ENCODE results near the gene DGKD.
A peak's percentile ranks its signal among the peaks of the same experiment; 100 is the strongest.

DGKD gene

DNA sequence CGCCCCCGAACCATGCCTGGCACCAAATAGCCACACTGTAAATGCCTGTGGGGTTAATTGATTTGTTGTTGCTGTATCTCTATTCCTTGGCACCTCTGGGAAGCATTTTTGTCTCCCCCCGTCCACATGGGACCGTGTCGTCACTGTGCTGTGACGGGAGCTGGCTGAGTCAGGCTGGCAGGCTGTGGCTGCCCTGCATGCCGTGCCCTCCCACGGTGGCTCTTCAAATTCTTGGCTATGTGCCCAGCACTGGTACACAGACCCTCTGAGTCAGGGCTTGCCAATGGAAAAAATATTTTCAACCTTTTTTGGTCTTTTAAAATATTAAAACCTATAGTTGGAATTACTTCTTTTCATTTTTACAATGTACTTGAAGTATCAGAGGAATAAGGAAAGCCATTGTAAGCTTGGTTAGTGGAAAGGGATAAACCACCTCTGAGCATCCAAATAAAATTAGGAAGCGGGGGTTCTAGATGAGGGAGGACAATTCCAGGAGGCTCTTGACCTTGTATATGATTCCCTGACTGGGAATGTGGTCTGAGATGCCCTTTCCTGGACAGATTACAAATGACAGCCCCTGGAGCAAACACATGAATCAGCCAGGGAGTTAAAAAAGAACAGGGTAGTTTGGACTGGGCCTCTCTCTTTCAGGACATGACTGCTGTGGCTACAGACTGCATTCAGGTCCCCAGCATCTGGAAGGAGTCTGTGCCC is 59.4 kb downstream of the DGKD start:
- Histone ChIP-seq H3K4me1 (ENCODE audit: control extremely low read depth in 1 of 4, control insufficient read depth in 4 of 4, insufficient read depth in 4 of 4, low read length in 3 of 4) (peaks cover 5 to 33% (median 21%) of the 10 kb centered on the region in 4 experiments), H3K27me3 (replicated peaks in 2 of 5; ENCODE audit: control insufficient read depth in 4 of 5, insufficient read depth in 5 of 5, low read length in 4 of 5) (no peaks in the 10 kb centered on the region), H3K9me3 (ENCODE audit: control extremely low read depth in 1 of 5, control insufficient read depth in 4 of 5, insufficient read depth in 2 of 5, low read depth in 1 of 5, low read length in 4 of 5) (peaks cover 0 to 9% (median 4%) of the 10 kb centered on the region in 5 experiments), H3K27ac (ENCODE audit: insufficient read depth in 1 of 2, low read depth in 1 of 2, low read length in 2 of 2, poor library complexity in 1 of 2, severe bottlenecking in 2 of 2) (no peak overlapping the region), H3K36me3 (ENCODE audit: control insufficient read depth in 4 of 4, insufficient read depth in 4 of 4, low read length in 3 of 4) (peaks cover 0 to 19% (median 7%) of the 10 kb centered on the region in 4 experiments), H3K4me3 (ENCODE audit: control insufficient read depth in 1 of 7, extremely low read depth in 1 of 7, insufficient read depth in 4 of 7, low read depth in 2 of 7, low read length in 6 of 7) (no peak overlapping the region)
- POLR2A ChIA-PET = no interaction called here
- CTCF ChIA-PET = interaction anchor here (1.0 to 10.2 kb wide), 2 partner anchors 10 to 30 kb away, joined by 3 to 78 read pairs; no protein-coding TSS in a partner anchor
- 50% methylated on average over 7 of the region's 9 CpGs for WGBS (ENCODE audit: insufficient coverage)
- peak; percentile 72 to 88 (median 88) for DNase-seq

DNA sequence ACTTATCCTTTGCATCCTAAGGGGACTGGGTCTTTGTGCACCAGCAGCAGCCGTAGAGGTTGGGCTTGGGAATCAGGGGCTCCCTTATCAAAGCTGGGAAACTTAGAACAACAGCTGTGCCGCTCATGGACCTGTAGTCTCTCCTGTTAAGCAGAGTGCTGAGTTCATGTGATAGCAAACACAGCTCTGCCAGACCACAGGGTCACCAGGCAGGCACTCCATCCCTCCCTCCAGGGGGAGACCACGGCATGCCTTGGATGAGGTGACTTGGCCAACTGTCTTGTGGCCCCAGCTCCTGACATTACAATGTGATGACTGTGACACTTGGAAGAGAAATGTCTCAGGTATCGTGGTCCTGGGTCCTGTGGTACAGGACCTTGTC is 60.0 kb downstream of the DGKD start:
- peaks cover 8 to 37% (median 24%) of the 10 kb centered on the region in 4 experiments for H3K4me1 ChIP-seq (ENCODE audit: control extremely low read depth in 1 of 4, control insufficient read depth in 4 of 4, insufficient read depth in 4 of 4, low read length in 3 of 4)
- CTCF ChIA-PET = interaction anchor here (10.2 kb wide), 1 partner anchor 10 kb away, joined by 78 read pairs; no protein-coding TSS in a partner anchor
- DNase-seq = no peak

DNA sequence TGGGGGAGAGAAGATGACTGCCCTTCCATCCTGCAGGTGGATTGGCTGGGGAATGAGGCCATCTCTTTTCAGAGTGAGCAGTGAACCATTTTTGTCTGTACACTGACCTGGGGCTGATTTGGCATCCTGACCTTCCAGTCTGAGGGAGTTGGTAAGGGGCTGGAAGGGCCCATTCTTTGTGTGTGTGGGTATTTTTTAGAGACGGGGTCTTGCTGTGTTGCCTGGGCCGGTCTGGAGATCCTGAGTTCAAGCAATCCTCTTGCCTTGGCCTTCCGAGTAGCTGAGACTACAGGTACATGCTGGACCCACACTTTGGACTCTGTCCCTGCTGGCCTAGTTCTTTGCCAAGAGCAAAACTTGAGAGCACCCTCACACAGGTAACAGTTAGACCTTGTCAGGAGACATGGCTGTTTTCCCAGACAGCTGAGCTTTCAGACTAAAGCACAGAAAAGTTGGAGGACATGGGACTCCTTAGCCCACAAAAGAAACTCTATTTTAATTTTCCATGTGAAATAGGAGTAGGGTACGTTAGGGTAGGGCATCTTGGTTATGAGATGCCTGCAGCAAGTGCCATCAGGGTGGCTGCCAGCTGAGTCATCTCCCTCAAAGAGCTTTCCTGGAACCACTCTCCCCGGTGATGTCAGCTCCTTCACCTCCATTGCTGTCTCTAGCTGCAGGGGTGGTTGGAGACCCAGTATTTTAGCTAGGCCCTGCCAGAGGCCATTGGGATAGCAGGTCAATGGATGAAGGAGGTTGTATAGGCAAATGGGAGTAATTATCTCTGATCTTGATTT is 60.7 kb downstream of the DGKD start:
- H3K4me3 ChIP-seq (ENCODE audit: control insufficient read depth in 1 of 7, extremely low read depth in 1 of 7, insufficient read depth in 4 of 7, low read depth in 2 of 7, low read length in 6 of 7) = no peak overlapping the region
- CTCF ChIA-PET = interaction anchor here (1.0 to 10.2 kb wide), 2 partner anchors 10 to 11 kb away, joined by 3 to 78 read pairs; no protein-coding TSS in a partner anchor
- peaks cover 7 to 37% (median 25%) of the 10 kb centered on the region in 4 experiments for H3K4me1 ChIP-seq (ENCODE audit: control extremely low read depth in 1 of 4, control insufficient read depth in 4 of 4, insufficient read depth in 4 of 4, low read length in 3 of 4)
- no peak overlapping the region for H3K27ac ChIP-seq (ENCODE audit: insufficient read depth in 1 of 2, low read depth in 1 of 2, low read length in 2 of 2, poor library complexity in 1 of 2, severe bottlenecking in 2 of 2)
- no peaks in the 10 kb centered on the region for H3K27me3 ChIP-seq (replicated peaks in 2 of 5; ENCODE audit: control insufficient read depth in 4 of 5, insufficient read depth in 5 of 5, low read length in 4 of 5)
- WGBS (ENCODE audit: insufficient coverage) = 93% methylated on average over 3 of the region's 5 CpGs
- H3K9me3 ChIP-seq (ENCODE audit: control extremely low read depth in 1 of 5, control insufficient read depth in 4 of 5, insufficient read depth in 2 of 5, low read depth in 1 of 5, low read length in 4 of 5) = peaks cover 0 to 9% (median 4%) of the 10 kb centered on the region in 5 experiments
- peaks cover 0 to 19% (median 7%) of the 10 kb centered on the region in 4 experiments for H3K36me3 ChIP-seq (ENCODE audit: control insufficient read depth in 4 of 4, insufficient read depth in 4 of 4, low read length in 3 of 4)
- DNase-seq = no peak
- POLR2A ChIA-PET = no interaction called here

More for the DNA sequence above, 60.0 kb downstream of the DGKD start:
- no peak overlapping the region for H3K27ac ChIP-seq (ENCODE audit: insufficient read depth in 1 of 2, low read depth in 1 of 2, low read length in 2 of 2, poor library complexity in 1 of 2, severe bottlenecking in 2 of 2)
- WGBS (ENCODE audit: insufficient coverage) = 95% methylated on average over 4 of the region's 4 CpGs
- H3K27me3 ChIP-seq (replicated peaks in 2 of 5; ENCODE audit: control insufficient read depth in 4 of 5, insufficient read depth in 5 of 5, low read length in 4 of 5) = no peaks in the 10 kb centered on the region
- peaks cover 0 to 19% (median 7%) of the 10 kb centered on the region in 4 experiments for H3K36me3 ChIP-seq (ENCODE audit: control insufficient read depth in 4 of 4, insufficient read depth in 4 of 4, low read length in 3 of 4)
- POLR2A ChIA-PET = no interaction called here
- no peak overlapping the region for H3K4me3 ChIP-seq (ENCODE audit: control insufficient read depth in 1 of 7, extremely low read depth in 1 of 7, insufficient read depth in 4 of 7, low read depth in 2 of 7, low read length in 6 of 7)
- peaks cover 0 to 9% (median 4%) of the 10 kb centered on the region in 5 experiments for H3K9me3 ChIP-seq (ENCODE audit: control extremely low read depth in 1 of 5, control insufficient read depth in 4 of 5, insufficient read depth in 2 of 5, low read depth in 1 of 5, low read length in 4 of 5)

DNA sequence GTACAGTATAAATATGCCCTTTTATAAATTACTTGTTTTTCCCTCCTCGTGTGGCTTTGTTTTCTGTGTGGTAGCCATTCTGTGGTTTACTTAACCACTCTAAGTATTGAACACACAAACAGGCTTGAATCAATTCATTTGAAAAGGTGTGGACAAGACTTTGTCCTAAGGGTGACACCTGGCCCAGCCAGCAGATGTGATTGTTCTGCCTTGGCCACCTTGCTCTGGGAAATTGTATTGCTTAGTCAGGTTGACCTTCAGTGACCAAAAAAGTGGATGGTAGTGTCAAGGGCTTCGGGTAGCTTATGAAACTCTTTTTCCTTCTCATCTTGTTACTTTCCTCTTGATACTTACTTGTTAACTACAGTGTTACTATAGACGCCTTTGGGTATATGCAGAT is 61.9 kb downstream of the DGKD start:
- CTCF ChIA-PET = interaction anchor here (7.7 to 10.2 kb wide), 2 partner anchors 12 to 27 kb away, joined by 38 to 78 read pairs; no protein-coding TSS in a partner anchor
- Histone ChIP-seq H3K9me3 (ENCODE audit: control extremely low read depth in 1 of 5, control insufficient read depth in 4 of 5, insufficient read depth in 2 of 5, low read depth in 1 of 5, low read length in 4 of 5) (peaks cover 0 to 6% (median 4%) of the 10 kb centered on the region in 5 experiments), H3K4me3 (ENCODE audit: control insufficient read depth in 1 of 7, extremely low read depth in 1 of 7, insufficient read depth in 4 of 7, low read depth in 2 of 7, low read length in 6 of 7) (no peak overlapping the region), H3K36me3 (ENCODE audit: control insufficient read depth in 4 of 4, insufficient read depth in 4 of 4, low read length in 3 of 4) (peaks cover 0 to 18% (median 7%) of the 10 kb centered on the region in 4 experiments), H3K27ac (ENCODE audit: insufficient read depth in 1 of 2, low read depth in 1 of 2, low read length in 2 of 2, poor library complexity in 1 of 2, severe bottlenecking in 2 of 2) (no peak overlapping the region), H3K27me3 (replicated peaks in 2 of 5; ENCODE audit: control insufficient read depth in 4 of 5, insufficient read depth in 5 of 5, low read length in 4 of 5) (no peaks in the 10 kb centered on the region), H3K4me1 (ENCODE audit: control extremely low read depth in 1 of 4, control insufficient read depth in 4 of 4, insufficient read depth in 4 of 4, low read length in 3 of 4) (peaks cover 4 to 31% (median 21%) of the 10 kb centered on the region in 4 experiments)
- WGBS (ENCODE audit: insufficient coverage) = 100% methylated on average over 1 of the region's 3 CpGs
- DNase-seq = no peak
- POLR2A ChIA-PET = no interaction called here

DNA sequence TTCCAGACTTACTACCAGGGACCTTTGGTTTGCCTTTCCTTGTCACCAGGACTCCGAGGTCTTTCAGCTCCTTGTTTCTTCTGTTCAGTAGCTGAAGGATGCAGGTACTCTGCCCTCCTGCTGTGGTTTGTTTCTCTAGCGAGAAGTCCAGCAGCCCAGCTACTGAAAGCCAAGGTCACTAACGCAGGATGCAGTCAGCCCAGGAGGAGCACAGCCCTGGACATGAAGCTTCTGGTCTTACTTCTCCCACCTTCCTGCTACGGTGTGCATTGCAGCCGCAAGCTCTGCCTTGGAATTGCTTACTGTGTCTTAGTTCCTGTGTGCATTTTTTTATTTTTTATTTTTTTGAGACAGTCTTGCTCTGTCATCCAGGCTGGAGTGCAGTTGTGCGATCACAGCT is 62.4 kb downstream of the DGKD start:
- peaks cover 4 to 31% (median 21%) of the 10 kb centered on the region in 4 experiments for H3K4me1 ChIP-seq (ENCODE audit: control extremely low read depth in 1 of 4, control insufficient read depth in 4 of 4, insufficient read depth in 4 of 4, low read length in 3 of 4)
- WGBS (ENCODE audit: insufficient coverage) = 98% methylated on average over 6 of the region's 6 CpGs
- H3K27ac ChIP-seq (ENCODE audit: insufficient read depth in 1 of 2, low read depth in 1 of 2, low read length in 2 of 2, poor library complexity in 1 of 2, severe bottlenecking in 2 of 2) = no peak overlapping the region
- H3K9me3 ChIP-seq (ENCODE audit: control extremely low read depth in 1 of 5, control insufficient read depth in 4 of 5, insufficient read depth in 2 of 5, low read depth in 1 of 5, low read length in 4 of 5) = peaks cover 0 to 4% (median 0%) of the 10 kb centered on the region in 5 experiments
- no peaks in the 10 kb centered on the region for H3K27me3 ChIP-seq (replicated peaks in 2 of 5; ENCODE audit: control insufficient read depth in 4 of 5, insufficient read depth in 5 of 5, low read length in 4 of 5)
- DNase-seq = no peak
- peaks cover 0 to 15% (median 7%) of the 10 kb centered on the region in 4 experiments for H3K36me3 ChIP-seq (ENCODE audit: control insufficient read depth in 4 of 4, insufficient read depth in 4 of 4, low read length in 3 of 4)
- ChIA-PET CTCF (interaction anchor here (7.7 to 10.2 kb wide), 2 partner anchors 13 to 27 kb away, joined by 38 to 78 read pairs; no protein-coding TSS in a partner anchor), POLR2A (no interaction called here)
- no peak overlapping the region for H3K4me3 ChIP-seq (ENCODE audit: control insufficient read depth in 1 of 7, extremely low read depth in 1 of 7, insufficient read depth in 4 of 7, low read depth in 2 of 7, low read length in 6 of 7)

DNA sequence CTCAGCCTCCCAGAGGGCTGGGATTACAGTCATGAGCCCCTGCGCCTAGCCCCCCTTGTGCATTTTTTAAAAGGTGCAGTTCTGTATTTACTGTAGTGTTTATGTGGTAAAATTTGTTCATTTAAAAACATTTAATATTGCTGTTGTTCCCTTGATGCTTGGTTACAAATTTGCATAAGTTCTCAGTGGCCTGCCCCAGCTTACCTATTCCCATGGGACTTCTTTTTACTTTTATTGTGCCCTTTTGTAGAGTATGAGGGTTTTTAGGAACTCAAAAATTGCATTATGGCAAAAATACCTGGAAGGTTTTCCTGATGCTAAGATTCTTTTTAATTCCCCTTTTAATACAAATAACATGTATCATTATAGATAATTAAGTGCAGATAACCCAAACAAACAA is 63.0 kb downstream of the DGKD start:
- no peaks in the 10 kb centered on the region for H3K9me3 ChIP-seq (ENCODE audit: control extremely low read depth in 1 of 5, control insufficient read depth in 4 of 5, insufficient read depth in 2 of 5, low read depth in 1 of 5, low read length in 4 of 5)
- no peaks in the 10 kb centered on the region for H3K27me3 ChIP-seq (replicated peaks in 2 of 5; ENCODE audit: control insufficient read depth in 4 of 5, insufficient read depth in 5 of 5, low read length in 4 of 5)
- CTCF ChIA-PET = interaction anchor here (7.7 to 10.2 kb wide), 2 partner anchors 13 to 26 kb away, joined by 38 to 78 read pairs; no protein-coding TSS in a partner anchor
- peaks cover 0 to 15% (median 7%) of the 10 kb centered on the region in 4 experiments for H3K36me3 ChIP-seq (ENCODE audit: control insufficient read depth in 4 of 4, insufficient read depth in 4 of 4, low read length in 3 of 4)
- no peak for DNase-seq
- H3K27ac ChIP-seq (ENCODE audit: insufficient read depth in 1 of 2, low read depth in 1 of 2, low read length in 2 of 2, poor library complexity in 1 of 2, severe bottlenecking in 2 of 2) = no peak overlapping the region
- POLR2A ChIA-PET = no interaction called here
- no CpG with 5 or more reads among the region's 1 CpG for WGBS (ENCODE audit: insufficient coverage)
- no peak overlapping the region for H3K4me3 ChIP-seq (ENCODE audit: control insufficient read depth in 1 of 7, extremely low read depth in 1 of 7, insufficient read depth in 4 of 7, low read depth in 2 of 7, low read length in 6 of 7)
- peaks cover 4 to 31% (median 23%) of the 10 kb centered on the region in 4 experiments for H3K4me1 ChIP-seq (ENCODE audit: control extremely low read depth in 1 of 4, control insufficient read depth in 4 of 4, insufficient read depth in 4 of 4, low read length in 3 of 4)
